A549 (cell line): ENCODE results near the gene NR2C2. TPM values are rescaled to one million over a fixed set of nuclear protein-coding genes. Genes with fewer than 3 reads are reported as not detected.

Source experiments
- ATAC-seq, 2 experiments: fragments of 200-7000 bp in 1 of 2; fragments of >200 bp in 1 of 2; cut with Nextera tagmentation in 1 of 2; cut with Tn5 transposase in 1 of 2; 3 replicates each; pipeline versions ENCODE4 v1.8.0 to v1.9.1; 2018 to 2020; ENCODE audit warnings: mild to moderate bottlenecking in 1 of 2, moderate library complexity in 1 of 2
- CTCF ChIA-PET: fragments of 300-600 bp; sonication (Branson Sonifier 250); formaldehyde crosslinking; extraction: SDS; loops from one replicate; lab custom pipeline; 2021; ENCODE audit warnings: antibody characterized with exemption, inconsistent platforms; lab: Yijun Ruan, JAX
- POLR2A ChIA-PET: fragments of 350-600 bp; formaldehyde crosslinking; extraction: SDS; loops from one replicate; lab custom pipeline; 2021; ENCODE audit warnings: antibody characterized with exemption, inconsistent platforms; lab: Yijun Ruan, JAX
- DNase-seq, 2 experiments: peaks; one replicate each; pipeline versions ENCODE4 v3.0.0 to v3.0.0-alpha.2; 2011 to 2016; ENCODE audit warnings: low read depth in 1 of 2, low spot score in 1 of 2
- FAIRE-seq: peaks from 2 replicates; lab custom pipeline; 2011; peaks lifted over from hg19 to GRCh38; lab: Jason Lieb, UNC
- H3K27ac ChIP-seq, 2 experiments: fragments of >200 bp; sonication (Bioruptor Twin); formaldehyde crosslinking; 3 replicates each; pipeline ENCODE4 v1.5.1; 2016 to 2017
- H3K4me1 ChIP-seq: fragments of >200 bp; sonication (Bioruptor Twin); formaldehyde crosslinking; 3 replicates; pipeline ENCODE4 v1.6.1; 2016
- H3K4me2 ChIP-seq: fragments of >200 bp; sonication (Bioruptor Twin); formaldehyde crosslinking; 3 replicates; pipeline ENCODE4 v1.6.1; 2016
- H3K4me3 ChIP-seq: fragments of >200 bp; sonication (Bioruptor Twin); formaldehyde crosslinking; 3 replicates; pipeline ENCODE4 v1.5.1; 2016
- H3K9me3 ChIP-seq: fragments of >200 bp; sonication (Bioruptor Twin); formaldehyde crosslinking; 3 replicates; pipeline ENCODE4 v1.6.1; 2016
- ATOH8 ChIP-seq: fragments of 250-450 bp; sonication (Bioruptor Pico); IDR thresholded peaks from 2 replicates; pipeline ENCODE4 v1.5.0; 2020; ENCODE audit warnings: low read depth, mild to moderate bottlenecking, moderate library complexity
- CBX2 ChIP-seq: fragments of 200-600 bp; sonication (generic); IDR thresholded peaks from 2 replicates; pipeline ENCODE4 v1.6.1; 2016; ENCODE audit warnings: low read depth, mild to moderate bottlenecking, borderline replicate concordance
- CBX8 ChIP-seq: fragments of 200-600 bp; sonication (generic); IDR thresholded peaks from 2 replicates; pipeline ENCODE4 v1.6.1; 2016
- CHD2 ChIP-seq: fragments of 150-350 bp; IDR thresholded peaks from 2 replicates; pipeline ENCODE4 v1.6.1; 2014; ENCODE audit warnings: low read length; ENCODE audit not compliant: partially characterized antibody
- CHD4 ChIP-seq: fragments of 200-600 bp; sonication (generic); IDR thresholded peaks from 2 replicates; pipeline ENCODE4 v1.6.1; 2016; ENCODE audit warnings: antibody characterized with exemption, mild to moderate bottlenecking, borderline replicate concordance
- CTCF ChIP-seq: fragments of >200 bp; sonication (Bioruptor Twin); formaldehyde crosslinking; IDR thresholded peaks from 3 replicates; pipeline ENCODE4 v1.5.1; 2016
- E2F6 ChIP-seq: IDR thresholded peaks from 2 replicates; pipeline ENCODE4 v1.6.1; 2012; ENCODE audit warnings: low read depth, borderline replicate concordance
- EHF ChIP-seq: fragments of 250-450 bp; sonication (Bioruptor Pico); IDR thresholded peaks from 2 replicates; pipeline ENCODE4 v1.5.0; 2020; ENCODE audit warnings: mild to moderate bottlenecking
- EHMT2 ChIP-seq: fragments of 200-600 bp; sonication (generic); IDR thresholded peaks from 2 replicates; pipeline ENCODE4 v1.6.1; 2016; ENCODE audit warnings: antibody characterized with exemption, low read depth, mild to moderate bottlenecking, moderate library complexity
- ESRRA ChIP-seq: fragments of 150-350 bp; IDR thresholded peaks from 2 replicates; pipeline ENCODE4 v1.6.1; 2014; ENCODE audit warnings: mild to moderate bottlenecking, low read length, borderline replicate concordance
- FOSL2 ChIP-seq, 2 experiments: fragments of 450-650 bp in 1 of 2; fragments of >200 bp in 1 of 2; sonication (Bioruptor Twin) in 1 of 2; formaldehyde crosslinking; IDR thresholded peaks; 2 replicates each; pipeline versions ENCODE4 v1.5.0 to v1.6.1; 2016 to 2020; ENCODE audit warnings: mild to moderate bottlenecking in 1 of 2, moderate library complexity in 1 of 2
- FOXS1 ChIP-seq: fragments of 250-450 bp; sonication (Bioruptor Pico); IDR thresholded peaks from 2 replicates; pipeline ENCODE4 v1.5.0; 2020; ENCODE audit warnings: mild to moderate bottlenecking, moderate library complexity
- HOXB13 ChIP-seq: fragments of 250-450 bp; sonication (Bioruptor Pico); IDR thresholded peaks from 2 replicates; pipeline ENCODE4 v1.5.0; 2020; ENCODE audit warnings: low read depth, mild to moderate bottlenecking, moderate library complexity
- HOXB5 ChIP-seq: fragments of 250-450 bp; sonication (Bioruptor Pico); IDR thresholded peaks from 2 replicates; pipeline ENCODE4 v1.5.0; 2020; ENCODE audit warnings: mild to moderate bottlenecking, moderate library complexity
- JUN ChIP-seq, 2 experiments: fragments of >200 bp; sonication (Bioruptor Twin); formaldehyde crosslinking; IDR thresholded peaks; 2 replicates in 1 of 2; 3 replicates in 1 of 2; pipeline ENCODE4 v1.6.1; 2016 to 2017
- JUNB ChIP-seq: fragments of >200 bp; sonication (Bioruptor Twin); formaldehyde crosslinking; IDR thresholded peaks from 2 replicates; pipeline ENCODE4 v1.6.1; 2016
- KDM5A ChIP-seq: fragments of 200-600 bp; sonication (generic); IDR thresholded peaks from 2 replicates; pipeline ENCODE4 v1.6.1; 2016; ENCODE audit warnings: antibody characterized with exemption, mild to moderate bottlenecking
- MAX ChIP-seq: IDR thresholded peaks from 2 replicates; pipeline ENCODE4 v1.6.1; 2012
- MYC ChIP-seq: IDR thresholded peaks from 2 replicates; pipeline ENCODE4 v1.6.1; 2012; ENCODE audit warnings: mild to moderate bottlenecking, inconsistent platforms, low read length, improper control_type of control experiment, borderline replicate concordance
- NR3C1 ChIP-seq: fragments of >200 bp; sonication (Bioruptor Twin); formaldehyde crosslinking; IDR thresholded peaks from 3 replicates; pipeline ENCODE4 v1.6.1; 2017
- PHF8 ChIP-seq: fragments of 200-600 bp; sonication (generic); IDR thresholded peaks from 2 replicates; pipeline ENCODE4 v1.6.1; 2016; ENCODE audit warnings: low read depth, mild to moderate bottlenecking, antibody characterized with exemption, moderate library complexity, borderline replicate concordance
- POLR2A ChIP-seq: IDR thresholded peaks from 2 replicates; pipeline ENCODE4 v1.6.1; 2012; ENCODE audit warnings: mild to moderate bottlenecking, low read length
- RARB ChIP-seq: fragments of 250-450 bp; sonication (Bioruptor Pico); IDR thresholded peaks from 2 replicates; pipeline ENCODE4 v1.8.0; 2021; ENCODE audit warnings: mild to moderate bottlenecking, moderate library complexity
- RCOR1 ChIP-seq: fragments of 150-350 bp; IDR thresholded peaks from 2 replicates; pipeline ENCODE4 v1.6.1; 2014; ENCODE audit warnings: antibody characterized with exemption, low read length, low read depth
- RNF2 ChIP-seq: fragments of 200-600 bp; sonication (generic); IDR thresholded peaks from 2 replicates; pipeline ENCODE4 v1.6.1; 2016; ENCODE audit warnings: low read depth, mild to moderate bottlenecking, antibody characterized with exemption, moderate library complexity, borderline replicate concordance
- SREBF2 ChIP-seq: fragments of 450-650 bp; IDR thresholded peaks from 2 replicates; pipeline ENCODE4 v1.6.1; 2014; ENCODE audit warnings: mild to moderate bottlenecking, moderate library complexity
- TP53 ChIP-seq: fragments of 250-450 bp; sonication (Bioruptor Pico); IDR thresholded peaks from 2 replicates; pipeline ENCODE4 v1.5.0; 2021; ENCODE audit warnings: mild to moderate bottlenecking, moderate library complexity
- ZC3H11A ChIP-seq: fragments of 450-650 bp; IDR thresholded peaks from 2 replicates; pipeline ENCODE4 v1.6.1; 2014; ENCODE audit warnings: antibody characterized with exemption, mild to moderate bottlenecking
- ZFP36 ChIP-seq: fragments of 450-650 bp; IDR thresholded peaks from 2 replicates; pipeline ENCODE4 v1.6.1; 2014; ENCODE audit warnings: borderline replicate concordance; ENCODE audit not compliant: partially characterized antibody
- ZNF302 ChIP-seq: fragments of 250-450 bp; sonication (Bioruptor Pico); IDR thresholded peaks from 2 replicates; pipeline ENCODE4 v1.9.0; 2021; ENCODE audit warnings: inconsistent platforms, mild to moderate bottlenecking, moderate library complexity
- WGBS: methylation state at CpG from one replicate; pipeline ENCODE4 v1.1.6; 2017; ENCODE audit errors: missing lambda C conversion rate; 5-methylcytosine and 5-hydroxymethylcytosine counted together
- polyA plus RNA-seq, 4 experiments: library from polyadenylated mRNA; depleted of rRNA in 3 of 4; stranded (reverse); fragments of >200 nt; fragmentation: RNase III in 1 of 4; extraction: RNeasy Plus Mini Kit Qiagen cat#74134 plus additional on column Dnase treatment in 1 of 4; gene quantifications; 2 replicates in 3 of 4; 3 replicates in 1 of 4; pipeline ENCODE4 v1.2.3, GENCODE V29; 2011 to 2017
- TF ChIP-seq, protein P1 (sequence below): fragments of 150-350 bp; IDR thresholded peaks from 2 replicates; pipeline ENCODE4 v1.6.1; 2014; ENCODE audit warnings: low read depth, mild to moderate bottlenecking, low read length

The NR2C2 gene
- polyA plus RNA-seq, 2 of the 4 experiments (the other 2 are of a cell fraction) = 14.6 to 20.2 TPM

- Histone ChIP-seq H3K4me3 (no peak overlapping the region), H3K4me1 (0 out of 3 replicates have a peak, but pooled peaks cover 3% of the 10 kb centered on the region), H3K4me2 (no peak overlapping the region), H3K27ac (no peak overlapping the region), H3K9me3 (no peaks in the 10 kb centered on the region)
- POLR2A ChIA-PET = interaction anchor here (0.6 kb wide), 1 partner anchor 16 kb away, joined by 4 read pairs; no protein-coding TSS in a partner anchor
- no peak for FAIRE-seq
- DNase-seq = no peak
- WGBS = 94% methylated on average over 7 of the region's 7 CpGs
- TF ChIP-seq HOXB5 = no peak
- TF ChIP-seq FOSL2 (IDR thresholded peaks at IDR 0.05) = no peak
- TF ChIP-seq FOSL2 (CRISPR knock-in tag; IDR thresholded peaks at IDR 0.05) = no peak
- no peak for TF ChIP-seq ATOH8 (CRISPR knock-in tag)
- TF ChIP-seq POLR2A = no peak
- CTCF ChIA-PET = interaction anchor here (1.2 kb wide), 1 partner anchor 123 kb away, joined by 4 read pairs; no protein-coding TSS in a partner anchor
- no peak for ATAC-seq
Observed at GRCh38 chr3:15044326-15044725, 96.9 kb downstream of the NR2C2 start.

- no peak for FAIRE-seq
- 86% methylated on average over 1 of the region's 1 CpG for WGBS
- TF ChIP-seq RCOR1 (no peak), KDM5A (no peak), ZFP36 (no peak), CBX2 (no peak), ZNF302 (no peak), SREBF2 (no peak), NR3C1 (no peak), CTCF (no peak), FOXS1 (CRISPR knock-in tag) (no peak), HOXB13 (CRISPR knock-in tag) (no peak), TP53 (no peak), HOXB5 (no peak), E2F6 (no peak), MAX (no peak)
- TF ChIP-seq, protein P1, sequence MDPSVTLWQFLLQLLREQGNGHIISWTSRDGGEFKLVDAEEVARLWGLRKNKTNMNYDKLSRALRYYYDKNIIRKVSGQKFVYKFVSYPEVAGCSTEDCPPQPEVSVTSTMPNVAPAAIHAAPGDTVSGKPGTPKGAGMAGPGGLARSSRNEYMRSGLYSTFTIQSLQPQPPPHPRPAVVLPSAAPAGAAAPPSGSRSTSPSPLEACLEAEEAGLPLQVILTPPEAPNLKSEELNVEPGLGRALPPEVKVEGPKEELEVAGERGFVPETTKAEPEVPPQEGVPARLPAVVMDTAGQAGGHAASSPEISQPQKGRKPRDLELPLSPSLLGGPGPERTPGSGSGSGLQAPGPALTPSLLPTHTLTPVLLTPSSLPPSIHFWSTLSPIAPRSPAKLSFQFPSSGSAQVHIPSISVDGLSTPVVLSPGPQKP = no peak
- TF ChIP-seq, all 56 proteins: peak for 0
- DNase-seq = no peak
- H3K4me1 ChIP-seq = 0 out of 3 replicates have a peak, but pooled peaks cover 2% of the 10 kb centered on the region
- ATAC-seq = no peak
- H3K27ac ChIP-seq = no peak overlapping the region
- POLR2A ChIA-PET = no interaction called here
- CTCF ChIA-PET = interaction anchor here (0.8 to 1.4 kb wide), 4 partner anchors 9 to 122 kb away, joined by 3 to 4 read pairs (median 3); no protein-coding TSS in a partner anchor
- H3K4me3 ChIP-seq = no peak overlapping the region
- no peak overlapping the region for H3K4me2 ChIP-seq
- no peaks in the 10 kb centered on the region for H3K9me3 ChIP-seq
Observed at GRCh38 chr3:15045667-15046066, 98.3 kb downstream of the NR2C2 start.

- H3K27ac ChIP-seq = no peak overlapping the region
- FAIRE-seq = no peak
- H3K4me3 ChIP-seq = no peak overlapping the region
- ATAC-seq = no peak
- DNase-seq = no peak
- no peak overlapping the region for H3K4me2 ChIP-seq
- no peaks in the 10 kb centered on the region for H3K9me3 ChIP-seq
- CTCF ChIA-PET = interaction anchor here (1.1 kb wide), 1 partner anchor 13 kb away, joined by 3 read pairs; no protein-coding TSS in a partner anchor
- POLR2A ChIA-PET = no interaction called here
- WGBS = 93% methylated on average over 2 of the region's 2 CpGs
- H3K4me1 ChIP-seq = no peaks in the 10 kb centered on the region
- TF ChIP-seq CHD4 (no peak), EHF (CRISPR knock-in tag) (no peak), JUNB (no peak), ESRRA (no peak), HOXB5 (no peak), RNF2 (no peak), EHMT2 (no peak), MYC (no peak), ATOH8 (CRISPR knock-in tag) (no peak), CHD2 (no peak), ZC3H11A (no peak), RARB (CRISPR knock-in tag) (no peak), CBX8 (no peak), PHF8 (no peak), JUN (IDR thresholded peaks at IDR 0.05) (no peak), NR3C1 (no peak)
Observed at GRCh38 chr3:15049584-15049983, 102.2 kb downstream of the NR2C2 start.
